Measurements from ENCODE around the gene KCNE1. TPM values are rescaled to one million over a fixed set of nuclear protein-coding genes. Genes with fewer than 3 reads are reported as not detected.

The KCNE1 gene
- total and polyA plus RNA-seq, 4 donors = 0.23 to 6.0 (median 0.81) TPM

DNA sequence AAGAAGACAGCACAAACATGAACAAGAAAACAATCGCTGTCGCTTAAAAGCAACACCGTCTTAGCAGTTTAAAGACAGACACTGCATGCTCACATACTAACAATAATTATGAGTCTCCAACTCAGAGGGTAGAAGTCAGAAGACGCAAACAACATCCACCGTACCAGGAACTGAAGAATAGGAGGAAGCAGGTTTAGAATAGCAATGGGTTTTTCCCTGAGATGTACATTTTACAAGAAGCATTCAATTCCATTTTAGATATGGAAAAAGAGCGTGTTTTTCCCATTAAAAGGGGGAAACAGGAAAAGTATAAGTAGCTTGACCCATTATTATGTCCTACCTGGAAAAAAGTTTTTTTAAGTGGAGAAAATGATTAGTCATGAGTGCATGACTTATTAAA lies 34.5 kb upstream of the KCNE1 start (continued):
- TF ChIP-seq, protein P1, sequence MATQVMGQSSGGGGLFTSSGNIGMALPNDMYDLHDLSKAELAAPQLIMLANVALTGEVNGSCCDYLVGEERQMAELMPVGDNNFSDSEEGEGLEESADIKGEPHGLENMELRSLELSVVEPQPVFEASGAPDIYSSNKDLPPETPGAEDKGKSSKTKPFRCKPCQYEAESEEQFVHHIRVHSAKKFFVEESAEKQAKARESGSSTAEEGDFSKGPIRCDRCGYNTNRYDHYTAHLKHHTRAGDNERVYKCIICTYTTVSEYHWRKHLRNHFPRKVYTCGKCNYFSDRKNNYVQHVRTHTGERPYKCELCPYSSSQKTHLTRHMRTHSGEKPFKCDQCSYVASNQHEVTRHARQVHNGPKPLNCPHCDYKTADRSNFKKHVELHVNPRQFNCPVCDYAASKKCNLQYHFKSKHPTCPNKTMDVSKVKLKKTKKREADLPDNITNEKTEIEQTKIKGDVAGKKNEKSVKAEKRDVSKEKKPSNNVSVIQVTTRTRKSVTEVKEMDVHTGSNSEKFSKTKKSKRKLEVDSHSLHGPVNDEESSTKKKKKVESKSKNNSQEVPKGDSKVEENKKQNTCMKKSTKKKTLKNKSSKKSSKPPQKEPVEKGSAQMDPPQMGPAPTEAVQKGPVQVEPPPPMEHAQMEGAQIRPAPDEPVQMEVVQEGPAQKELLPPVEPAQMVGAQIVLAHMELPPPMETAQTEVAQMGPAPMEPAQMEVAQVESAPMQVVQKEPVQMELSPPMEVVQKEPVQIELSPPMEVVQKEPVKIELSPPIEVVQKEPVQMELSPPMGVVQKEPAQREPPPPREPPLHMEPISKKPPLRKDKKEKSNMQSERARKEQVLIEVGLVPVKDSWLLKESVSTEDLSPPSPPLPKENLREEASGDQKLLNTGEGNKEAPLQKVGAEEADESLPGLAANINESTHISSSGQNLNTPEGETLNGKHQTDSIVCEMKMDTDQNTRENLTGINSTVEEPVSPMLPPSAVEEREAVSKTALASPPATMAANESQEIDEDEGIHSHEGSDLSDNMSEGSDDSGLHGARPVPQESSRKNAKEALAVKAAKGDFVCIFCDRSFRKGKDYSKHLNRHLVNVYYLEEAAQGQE (IDR thresholded peaks at IDR 0.05) = no peak
- TF ChIP-seq FOXA2 (IDR thresholded peaks at IDR 0.05) (no peak), JUND (IDR thresholded peaks at IDR 0.05) (no peak)

DNA sequence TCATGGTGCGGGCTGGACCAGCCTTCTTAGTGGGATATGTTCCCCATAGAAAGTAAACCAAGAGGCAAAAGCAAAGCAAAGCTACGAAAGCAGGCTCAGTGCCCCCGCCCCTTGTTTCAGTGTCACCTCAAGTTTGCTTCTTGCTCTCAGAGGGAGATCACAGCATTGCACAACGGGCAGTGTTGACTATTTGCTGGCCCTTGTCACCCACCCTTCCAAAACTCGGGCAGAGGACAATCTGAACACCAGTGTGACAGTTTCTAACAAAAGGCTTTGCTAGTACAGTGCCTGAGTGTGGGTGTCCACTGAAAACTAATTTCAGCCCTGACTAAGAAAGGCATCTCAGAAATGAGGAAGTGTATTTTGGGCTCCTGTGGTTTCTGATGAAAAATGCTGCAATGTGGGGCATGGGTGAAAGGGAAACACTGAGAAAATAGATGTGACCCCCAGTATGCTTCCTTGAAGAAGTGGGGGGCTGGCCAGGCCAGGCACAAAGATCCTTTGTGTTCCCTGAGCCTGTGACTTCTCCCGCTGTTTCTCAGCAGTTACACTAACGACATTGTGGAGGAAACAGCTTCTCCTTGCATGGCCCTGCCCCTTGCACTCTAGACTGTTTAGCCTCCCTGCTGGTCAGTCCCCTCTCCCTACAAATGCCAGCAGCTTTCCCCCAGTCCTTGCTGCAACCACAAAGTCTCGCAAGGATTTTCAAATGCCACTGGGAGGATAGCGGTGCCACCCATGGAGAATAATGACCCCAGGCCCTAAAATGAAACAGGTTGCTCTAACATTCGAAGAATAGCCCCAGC lies 33.3 kb upstream of the KCNE1 start:
- Histone ChIP-seq H3K27ac (ENCODE audit: low read depth in 1 of 2, low read length in 2 of 2) (peak overlapping the region; percentile 61 to 63), H3K4me1 (ENCODE audit: control insufficient read depth in 4 of 4, insufficient read depth in 4 of 4, low read length in 3 of 4) (peaks cover 4 to 20% (median 17%) of the 10 kb centered on the region in 4 donors), H3K27me3 (ENCODE audit: control insufficient read depth in 4 of 4, insufficient read depth in 4 of 4, low read length in 3 of 4) (no peaks in the 10 kb centered on the region), H3K9ac (ENCODE audit: low read depth in 1 of 2, low read length in 2 of 2) (no peak overlapping the region), H3K36me3 (ENCODE audit: control insufficient read depth in 4 of 4, insufficient read depth in 3 of 4, low read depth in 1 of 4, low read length in 3 of 4) (no peaks in the 10 kb centered on the region), H3K4me3 (ENCODE audit: low read depth in 1 of 3, low read length in 3 of 3) (no peak overlapping the region), H3K9me3 (ENCODE audit: control insufficient read depth in 4 of 4, low read length in 3 of 4) (no peaks in the 10 kb centered on the region)
- 37% methylated on average over 10 of the region's 10 CpGs for WGBS
- DNase-seq (ENCODE audit: low spot score) = peak; percentile 64
- TF ChIP-seq, protein P2, sequence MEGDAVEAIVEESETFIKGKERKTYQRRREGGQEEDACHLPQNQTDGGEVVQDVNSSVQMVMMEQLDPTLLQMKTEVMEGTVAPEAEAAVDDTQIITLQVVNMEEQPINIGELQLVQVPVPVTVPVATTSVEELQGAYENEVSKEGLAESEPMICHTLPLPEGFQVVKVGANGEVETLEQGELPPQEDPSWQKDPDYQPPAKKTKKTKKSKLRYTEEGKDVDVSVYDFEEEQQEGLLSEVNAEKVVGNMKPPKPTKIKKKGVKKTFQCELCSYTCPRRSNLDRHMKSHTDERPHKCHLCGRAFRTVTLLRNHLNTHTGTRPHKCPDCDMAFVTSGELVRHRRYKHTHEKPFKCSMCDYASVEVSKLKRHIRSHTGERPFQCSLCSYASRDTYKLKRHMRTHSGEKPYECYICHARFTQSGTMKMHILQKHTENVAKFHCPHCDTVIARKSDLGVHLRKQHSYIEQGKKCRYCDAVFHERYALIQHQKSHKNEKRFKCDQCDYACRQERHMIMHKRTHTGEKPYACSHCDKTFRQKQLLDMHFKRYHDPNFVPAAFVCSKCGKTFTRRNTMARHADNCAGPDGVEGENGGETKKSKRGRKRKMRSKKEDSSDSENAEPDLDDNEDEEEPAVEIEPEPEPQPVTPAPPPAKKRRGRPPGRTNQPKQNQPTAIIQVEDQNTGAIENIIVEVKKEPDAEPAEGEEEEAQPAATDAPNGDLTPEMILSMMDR (IDR thresholded peaks at IDR 0.05; ENCODE audit: low read depth, low read length, missing input control) = no peak
- TF ChIP-seq SP1 (IDR thresholded peaks at IDR 0.05) = peak; percentile 86
- peak; percentile 70 to 71 for TF ChIP-seq HNF4A (conservative IDR thresholded peaks at IDR 0.05)
- TF ChIP-seq, protein P3, sequence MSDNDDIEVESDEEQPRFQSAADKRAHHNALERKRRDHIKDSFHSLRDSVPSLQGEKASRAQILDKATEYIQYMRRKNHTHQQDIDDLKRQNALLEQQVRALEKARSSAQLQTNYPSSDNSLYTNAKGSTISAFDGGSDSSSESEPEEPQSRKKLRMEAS (IDR thresholded peaks at IDR 0.05) = no peak
- TF ChIP-seq RAD21 (IDR thresholded peaks at IDR 0.05) = peak in 1 of 2 donors; percentile 38
- peak; percentile 41 for TF ChIP-seq FOXA2 (IDR thresholded peaks at IDR 0.05)
- TF ChIP-seq JUND (IDR thresholded peaks at IDR 0.05) = peak in 1 of 2 donors; percentile 8
- no peak for TF ChIP-seq NR2F2 (IDR thresholded peaks at IDR 0.05)
- TF ChIP-seq, protein P4, sequence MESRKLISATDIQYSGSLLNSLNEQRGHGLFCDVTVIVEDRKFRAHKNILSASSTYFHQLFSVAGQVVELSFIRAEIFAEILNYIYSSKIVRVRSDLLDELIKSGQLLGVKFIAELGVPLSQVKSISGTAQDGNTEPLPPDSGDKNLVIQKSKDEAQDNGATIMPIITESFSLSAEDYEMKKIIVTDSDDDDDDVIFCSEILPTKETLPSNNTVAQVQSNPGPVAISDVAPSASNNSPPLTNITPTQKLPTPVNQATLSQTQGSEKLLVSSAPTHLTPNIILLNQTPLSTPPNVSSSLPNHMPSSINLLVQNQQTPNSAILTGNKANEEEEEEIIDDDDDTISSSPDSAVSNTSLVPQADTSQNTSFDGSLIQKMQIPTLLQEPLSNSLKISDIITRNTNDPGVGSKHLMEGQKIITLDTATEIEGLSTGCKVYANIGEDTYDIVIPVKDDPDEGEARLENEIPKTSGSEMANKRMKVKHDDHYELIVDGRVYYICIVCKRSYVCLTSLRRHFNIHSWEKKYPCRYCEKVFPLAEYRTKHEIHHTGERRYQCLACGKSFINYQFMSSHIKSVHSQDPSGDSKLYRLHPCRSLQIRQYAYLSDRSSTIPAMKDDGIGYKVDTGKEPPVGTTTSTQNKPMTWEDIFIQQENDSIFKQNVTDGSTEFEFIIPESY (IDR thresholded peaks at IDR 0.05) = no peak
- TF ChIP-seq RXRA (IDR thresholded peaks at IDR 0.05) = peak; percentile 60 to 68
- TF ChIP-seq, protein P5, sequence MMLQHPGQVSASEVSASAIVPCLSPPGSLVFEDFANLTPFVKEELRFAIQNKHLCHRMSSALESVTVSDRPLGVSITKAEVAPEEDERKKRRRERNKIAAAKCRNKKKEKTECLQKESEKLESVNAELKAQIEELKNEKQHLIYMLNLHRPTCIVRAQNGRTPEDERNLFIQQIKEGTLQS (IDR thresholded peaks at IDR 0.05) = no peak
- peak; percentile 15 for TF ChIP-seq YY1 (IDR thresholded peaks at IDR 0.05)

Measured in liver (tissue), 9 donors.